MM.1S (cell line): Measurements from ENCODE around the gene CRADD.

Experiments
- CTCF ChIP-seq: fragments of 300-600 bp; sonication (generic); IDR thresholded peaks from 2 replicates; pipeline ENCODE4 v1.5.1; 2016; ENCODE audit warnings: antibody characterized with exemption, low read length, mixed read lengths
- EZH2 ChIP-seq: fragments of 300-600 bp; sonication (generic); optimal IDR thresholded peaks from 2 replicates; pipeline ENCODE3; 2017; ENCODE audit warnings: low read depth, mild to moderate bottlenecking, antibody characterized with exemption, low read length, mixed read lengths
- EZH2phosphoT487 ChIP-seq: fragments of 300-600 bp; sonication (generic); IDR thresholded peaks from 2 replicates; pipeline ENCODE4 v1.6.1; 2018; ENCODE audit warnings: antibody characterized with exemption, low read length

GRCh38 chr12:93824514-93825500 is 147.6 kb downstream of the CRADD start:
- no peak for TF ChIP-seq CTCF
- no peak for TF ChIP-seq EZH2
- no peak for TF ChIP-seq EZH2phosphoT487
